Peyer's patch (tissue), 4 donors: ENCODE measurements around the gene ITPRID1.

Experiments used
- CTCF ChIP-seq, 6 experiments: fragments of 450-650 bp in 4 of 6; fragments of 200-600 bp in 2 of 6; sonication (generic) in 1 of 6; IDR thresholded peaks; one replicate each; pipeline ENCODE4 v1.5.1; 2017 to 2019; ENCODE audit warnings: antibody characterized with exemption in 6 of 6, mild to moderate bottlenecking in 3 of 6, moderate library complexity in 1 of 6
- POLR2A ChIP-seq, 2 donors: fragments of 450-650 bp; IDR thresholded peaks; one replicate each; pipeline ENCODE4 v1.5.1; 2017; ENCODE audit warnings: antibody characterized with exemption in 2 of 2, mild to moderate bottlenecking in 2 of 2, moderate library complexity in 2 of 2

GRCh38 chr7:31692451-31692850 lies 178.6 kb downstream of the ITPRID1 start:
- TF ChIP-seq CTCF (IDR thresholded peaks at IDR 0.05) = no peak
- no peak for TF ChIP-seq POLR2A (IDR thresholded peaks at IDR 0.05)
